SK-N-SH treated with all-trans-retinoic acid at 6 μM for 48 hours (cell line): Measurements from ENCODE around the gene PDE7B.

ENCODE experiments used
- ARNTL ChIP-seq: fragments of 450-650 bp; formaldehyde crosslinking; IDR thresholded peaks from 2 replicates; pipeline ENCODE4 v1.5.0; 2020; ENCODE audit warnings: low read depth, mild to moderate bottlenecking, moderate library complexity, borderline replicate concordance
- CREB5 ChIP-seq: fragments of 250-450 bp; sonication (Bioruptor Pico); IDR thresholded peaks from 2 replicates; pipeline ENCODE4 v1.5.1; 2020; ENCODE audit warnings: low read depth, mild to moderate bottlenecking, moderate library complexity
- PATZ1 ChIP-seq: fragments of 250-450 bp; sonication (Bioruptor Pico); IDR thresholded peaks from 2 replicates; pipeline ENCODE4 v1.8.0; 2020; ENCODE audit warnings: mild to moderate bottlenecking, moderate library complexity, borderline replicate concordance
- ZC3H10 ChIP-seq: fragments of 250-450 bp; sonication (Bioruptor Pico); IDR thresholded peaks from 2 replicates; pipeline ENCODE4 v1.5.1; 2021; ENCODE audit warnings: mild to moderate bottlenecking, moderate library complexity

GRCh38 chr6:136104556-136104955 is 253.1 kb downstream of the PDE7B start:
- no peak for TF ChIP-seq ARNTL (CRISPR knock-in tag)
- no peak for TF ChIP-seq CREB5
- no peak for TF ChIP-seq ZC3H10 (CRISPR knock-in tag)
- TF ChIP-seq PATZ1 (CRISPR knock-in tag), result no peak
